ENCODE results near the gene FAM229B.

DNA sequence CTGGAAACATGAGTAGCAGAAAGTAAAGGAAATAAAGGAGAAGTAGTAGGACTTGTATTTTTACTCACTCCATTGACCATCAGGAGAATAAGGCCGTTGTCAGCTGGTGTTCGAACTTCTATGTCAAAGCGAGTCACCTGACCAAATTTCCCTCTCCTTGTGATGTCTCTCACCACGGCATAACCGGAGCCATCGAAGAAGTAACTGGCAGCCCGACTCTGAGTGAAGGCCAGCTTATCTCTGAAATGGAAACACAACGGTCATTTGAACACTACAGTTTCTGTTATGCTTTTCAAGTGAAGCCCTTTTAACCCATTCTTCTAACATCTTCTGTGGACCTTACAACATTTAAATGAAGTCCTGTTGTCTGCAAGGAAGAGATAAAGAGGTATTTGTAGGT, 51.7 kb downstream of the FAM229B start:
- TF ChIP-seq, protein P1, sequence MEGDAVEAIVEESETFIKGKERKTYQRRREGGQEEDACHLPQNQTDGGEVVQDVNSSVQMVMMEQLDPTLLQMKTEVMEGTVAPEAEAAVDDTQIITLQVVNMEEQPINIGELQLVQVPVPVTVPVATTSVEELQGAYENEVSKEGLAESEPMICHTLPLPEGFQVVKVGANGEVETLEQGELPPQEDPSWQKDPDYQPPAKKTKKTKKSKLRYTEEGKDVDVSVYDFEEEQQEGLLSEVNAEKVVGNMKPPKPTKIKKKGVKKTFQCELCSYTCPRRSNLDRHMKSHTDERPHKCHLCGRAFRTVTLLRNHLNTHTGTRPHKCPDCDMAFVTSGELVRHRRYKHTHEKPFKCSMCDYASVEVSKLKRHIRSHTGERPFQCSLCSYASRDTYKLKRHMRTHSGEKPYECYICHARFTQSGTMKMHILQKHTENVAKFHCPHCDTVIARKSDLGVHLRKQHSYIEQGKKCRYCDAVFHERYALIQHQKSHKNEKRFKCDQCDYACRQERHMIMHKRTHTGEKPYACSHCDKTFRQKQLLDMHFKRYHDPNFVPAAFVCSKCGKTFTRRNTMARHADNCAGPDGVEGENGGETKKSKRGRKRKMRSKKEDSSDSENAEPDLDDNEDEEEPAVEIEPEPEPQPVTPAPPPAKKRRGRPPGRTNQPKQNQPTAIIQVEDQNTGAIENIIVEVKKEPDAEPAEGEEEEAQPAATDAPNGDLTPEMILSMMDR (IDR thresholded peaks at IDR 0.05): no peak
- no peak for TF ChIP-seq POLR2A (IDR thresholded peaks at IDR 0.05)

Data from right lobe of liver (tissue), 4 donors.